RWPE1 (cell line): Measurements from ENCODE around the gene XYLT2.

Source experiments
- CTCF ChIA-PET: fragments of 350-600 bp; sonication (Branson Sonifier 250); formaldehyde crosslinking; extraction: SDS; loops from one replicate; lab custom pipeline; 2021; lab: Yijun Ruan, JAX
- POLR2A ChIA-PET: fragments of 400-600 bp; formaldehyde crosslinking; extraction: SDS; loops from one replicate; lab custom pipeline; 2020; ENCODE audit warnings: antibody characterized with exemption; ENCODE audit not compliant: low non-redundant PET; lab: Yijun Ruan, JAX
- DNase-seq: peaks from one replicate; pipeline ENCODE4 v3.0.0; 2012; ENCODE audit warnings: low spot score
- H3K27ac ChIP-seq: fragments of 450-650 bp; 2 replicates; pipeline ENCODE4 v1.5.1; 2017
- CTCF ChIP-seq: fragments of 450-650 bp; conservative IDR thresholded peaks from 2 replicates; pipeline ENCODE4 v1.5.1; 2017; ENCODE audit warnings: low read depth, mild to moderate bottlenecking

The XYLT2 gene

DNA sequence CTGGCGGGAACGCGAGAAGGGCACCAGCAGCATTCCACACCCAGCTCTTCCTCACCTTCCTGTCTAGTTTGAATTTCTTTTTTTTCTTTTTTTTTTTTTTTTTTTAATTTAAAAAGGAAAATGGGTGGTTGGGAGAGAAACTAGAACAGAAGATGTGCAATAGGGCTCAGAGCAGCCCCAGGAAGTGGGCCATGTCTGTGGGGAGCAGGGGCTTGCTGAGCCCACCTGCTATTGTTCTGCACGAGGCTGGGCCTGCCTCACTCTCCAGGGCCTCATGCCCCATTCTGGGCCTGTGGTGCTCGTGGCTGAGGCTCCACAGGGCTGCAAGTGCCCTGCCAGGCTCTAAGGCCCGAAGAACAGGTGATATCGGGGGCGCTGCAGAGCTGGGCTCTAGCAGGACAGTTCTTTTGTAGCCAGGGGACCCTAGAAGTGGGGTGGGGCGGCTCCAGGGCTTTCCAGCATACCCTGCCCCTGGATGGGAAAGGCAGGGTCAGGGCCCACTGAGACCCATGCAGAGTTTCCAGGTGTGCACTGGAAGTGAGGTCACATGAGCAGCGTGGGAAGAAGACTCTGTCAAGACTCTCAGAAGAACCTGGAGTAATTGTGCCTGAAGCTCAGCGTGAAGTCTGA is 14.7 kb downstream of the XYLT2 start:
- ChIA-PET CTCF (interaction anchor here (0.7 to 1.7 kb wide), 3 partner anchors 11 to 260 kb away, joined by 3 to 5 read pairs (median 3); no protein-coding TSS in a partner anchor), POLR2A (interaction anchor here (0.6 to 1.1 kb wide), 2 partner anchors 9 to 13 kb away, joined by 3 to 4 read pairs; no protein-coding TSS in a partner anchor)
- TF ChIP-seq CTCF, result no peak
- H3K27ac ChIP-seq, result peak overlapping the region; percentile 50
- DNase-seq, result no peak

GRCh38 chr17:50361561-50362480 is 15.9 kb downstream of the XYLT2 start:
- ChIA-PET POLR2A (interaction anchor here (1.1 kb wide), 1 partner anchor 14 kb away, joined by 4 read pairs; no protein-coding TSS in a partner anchor), CTCF (interaction anchor here (0.6 to 2.1 kb wide), 10 partner anchors 9 to 259 kb away, joined by 3 to 16 read pairs (median 4); partner anchors contain the start of gene LRRC59)
- peak; percentile 51 for TF ChIP-seq CTCF
- H3K27ac ChIP-seq, result peak overlapping the region; percentile 50
- DNase-seq, result no peak

DNA sequence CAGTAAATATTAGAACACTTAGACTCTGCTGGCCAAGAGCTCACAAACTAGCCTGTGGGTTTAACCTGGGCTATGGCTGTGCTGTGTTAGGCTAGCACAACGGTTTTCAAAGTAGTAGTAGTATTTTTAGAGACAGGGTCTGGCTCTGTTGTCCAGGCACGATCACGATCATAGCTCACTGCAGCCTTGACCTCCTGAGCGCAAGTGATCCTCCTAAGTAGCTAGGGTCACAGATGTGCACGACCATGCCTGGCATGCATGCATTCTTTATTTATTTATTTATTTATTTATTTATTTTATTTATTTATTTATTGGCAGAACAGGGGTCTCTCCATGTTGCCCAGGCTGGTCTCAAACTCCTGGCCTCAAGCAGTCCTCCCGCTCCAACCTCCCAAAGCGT is 16.7 kb downstream of the XYLT2 start:
- ChIA-PET POLR2A (no interaction called here), CTCF (interaction anchor here (0.9 to 2.1 kb wide), 6 partner anchors 14 to 211 kb away, joined by 3 to 16 read pairs (median 4); partner anchors contain the start of gene LRRC59)
- DNase-seq, result no peak
- no peak overlapping the region for H3K27ac ChIP-seq
- no peak for TF ChIP-seq CTCF

GRCh38 chr17:50363217-50364060 is 17.5 kb downstream of the XYLT2 start:
- TF ChIP-seq CTCF, result no peak
- ChIA-PET CTCF (interaction anchor here (0.9 to 2.1 kb wide), 2 partner anchors 116 to 163 kb away, joined by 3 to 16 read pairs; no protein-coding TSS in a partner anchor), POLR2A (no interaction called here)
- peak overlapping the region; percentile 35 for H3K27ac ChIP-seq
- no peak for DNase-seq

DNA sequence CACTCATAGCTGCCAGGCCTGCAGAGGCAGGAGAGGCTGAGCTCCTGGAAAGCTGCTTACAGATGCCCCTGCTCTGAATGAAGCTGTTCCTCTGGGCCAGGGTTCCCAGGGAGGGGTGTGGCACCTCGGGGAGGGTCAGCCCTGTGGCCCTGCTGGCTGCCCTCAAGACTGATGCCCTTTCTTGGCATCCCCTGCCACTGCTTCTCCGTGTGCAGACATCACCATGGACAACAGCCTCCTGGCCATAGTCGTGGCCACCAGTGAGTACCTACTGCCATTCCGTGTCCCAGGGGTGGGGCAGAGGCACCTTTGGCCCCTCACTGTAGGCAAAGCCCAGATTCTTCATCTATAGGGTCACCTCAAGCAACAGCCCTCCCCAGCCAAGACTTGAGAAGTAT is 18.1 kb downstream of the XYLT2 start:
- no peak for DNase-seq
- POLR2A ChIA-PET, result no interaction called here
- CTCF ChIA-PET, result no interaction called here
- peak overlapping the region; percentile 35 for H3K27ac ChIP-seq
- TF ChIP-seq CTCF, result no peak

GRCh38 chr17:50364715-50365114 is 18.8 kb downstream of the XYLT2 start:
- ChIA-PET POLR2A (no interaction called here), CTCF (interaction anchor here (0.6 to 2.1 kb wide), 2 partner anchors 32 to 341 kb away, joined by 3 to 10 read pairs; partner anchors contain the start of gene LRRC59)
- H3K27ac ChIP-seq, result peak overlapping the region; percentile 35
- DNase-seq, result no peak
- no peak for TF ChIP-seq CTCF
